H9 (cell line): ENCODE results near the gene STXBP5L. TPM values are rescaled to one million over a fixed set of nuclear protein-coding genes. Genes with fewer than 3 reads are reported as not detected.

Source experiments
- DNase-seq: peaks from one replicate; pipeline ENCODE4 v3.0.0-alpha.2; 2017
- H2AFZ ChIP-seq: one replicate; pipeline ENCODE4 v1.6.1; 2013; ENCODE audit warnings: mild to moderate bottlenecking, low read length, control low read depth, moderate library complexity
- H2AK5ac ChIP-seq: 2 replicates; pipeline ENCODE4 v1.6.1; 2013; ENCODE audit warnings: low read length, control low read depth, mixed read lengths; ENCODE audit not compliant: insufficient read length
- H2BK120ac ChIP-seq: one replicate; pipeline ENCODE4 v1.6.1; 2013; ENCODE audit warnings: low read depth, mild to moderate bottlenecking, low read length, control low read depth, inconsistent platforms; ENCODE audit not compliant: poor library complexity, severe bottlenecking
- H2BK12ac ChIP-seq: 2 replicates; pipeline ENCODE4 v1.6.1; 2013; ENCODE audit warnings: low read length, control low read depth, mixed read lengths, low read depth; ENCODE audit not compliant: insufficient read length
- H2BK15ac ChIP-seq: 2 replicates; pipeline ENCODE4 v1.6.1; 2013; ENCODE audit warnings: low read depth, low read length, control low read depth
- H2BK20ac ChIP-seq: one replicate; pipeline ENCODE4 v1.6.1; 2013; ENCODE audit warnings: low read depth, mild to moderate bottlenecking, low read length, control low read depth, inconsistent platforms; ENCODE audit not compliant: poor library complexity, severe bottlenecking
- H2BK5ac ChIP-seq: 2 replicates; pipeline ENCODE4 v1.6.1; 2013; ENCODE audit warnings: low read length, control low read depth, mixed read lengths; ENCODE audit not compliant: insufficient read length
- H3K14ac ChIP-seq: 2 replicates; pipeline ENCODE4 v1.6.1; 2013; ENCODE audit warnings: low read length, control low read depth; ENCODE audit not compliant: insufficient read depth
- H3K18ac ChIP-seq: 2 replicates; pipeline ENCODE4 v1.6.1; 2013; ENCODE audit warnings: low read depth, mild to moderate bottlenecking, mixed read lengths, low read length, control low read depth; ENCODE audit not compliant: insufficient read length
- H3K23ac ChIP-seq: 2 replicates; pipeline ENCODE4 v1.6.1; 2013; ENCODE audit warnings: low read length, control low read depth, mixed read lengths, low read depth; ENCODE audit not compliant: insufficient read length
- H3K23me2 ChIP-seq: 2 replicates; pipeline ENCODE4 v1.6.1; 2013; ENCODE audit warnings: low read depth, mild to moderate bottlenecking, mixed read lengths, low read length, control low read depth; ENCODE audit not compliant: insufficient read length, poor library complexity, severe bottlenecking
- H3K27ac ChIP-seq: 2 replicates; pipeline ENCODE4 v1.5.1; 2013; ENCODE audit warnings: low read length, control low read depth, mixed read lengths, low read depth; ENCODE audit not compliant: insufficient read length
- H3K27me3 ChIP-seq: 2 replicates; pipeline ENCODE4 v1.6.1; 2013; ENCODE audit warnings: low read length, control low read depth, inconsistent platforms; ENCODE audit not compliant: insufficient read depth
- H3K4ac ChIP-seq: 2 replicates; pipeline ENCODE4 v1.6.1; 2013; ENCODE audit warnings: low read depth, mild to moderate bottlenecking, control low read depth, inconsistent platforms, low read length, moderate library complexity
- H3K4me1 ChIP-seq: 2 replicates; pipeline ENCODE4 v1.6.1; 2013; ENCODE audit warnings: low read length, control low read depth, inconsistent platforms; ENCODE audit not compliant: insufficient read depth
- H3K4me2 ChIP-seq: 2 replicates; pipeline ENCODE4 v1.6.1; 2013; ENCODE audit warnings: low read length, control low read depth, mixed read lengths; ENCODE audit not compliant: insufficient read length, insufficient read depth
- H3K56ac ChIP-seq: 2 replicates; pipeline ENCODE4 v1.6.1; 2013; ENCODE audit warnings: low read depth, mild to moderate bottlenecking, mixed read lengths, low read length, control low read depth; ENCODE audit not compliant: insufficient read length
- H3K79me1 ChIP-seq: 2 replicates; pipeline ENCODE4 v1.6.1; 2013; ENCODE audit warnings: low read depth, mild to moderate bottlenecking, moderate library complexity, low read length, control low read depth, inconsistent platforms; ENCODE audit not compliant: insufficient read depth, poor library complexity, severe bottlenecking
- H3K79me2 ChIP-seq: 2 replicates; pipeline ENCODE4 v1.6.1; 2013; ENCODE audit warnings: low read length, control low read depth, inconsistent platforms; ENCODE audit not compliant: insufficient read depth
- H3K9ac ChIP-seq: 2 replicates; pipeline ENCODE4 v1.6.1; 2013; ENCODE audit warnings: low read length, control low read depth, mixed read lengths; ENCODE audit not compliant: insufficient read length; ENCODE audit errors: extremely low read depth
- H3K9me3 ChIP-seq: one replicate; pipeline ENCODE4 v1.6.1; 2013; ENCODE audit warnings: low read depth, low read length, inconsistent platforms; ENCODE audit not compliant: control insufficient read depth
- H3T11ph ChIP-seq: one replicate; pipeline ENCODE4 v1.6.1; 2013; ENCODE audit warnings: mild to moderate bottlenecking, low read length, control low read depth, inconsistent platforms
- H4K20me1 ChIP-seq: one replicate; pipeline ENCODE4 v1.6.1; 2013; ENCODE audit not compliant: control insufficient read depth, insufficient read length, insufficient read depth
- H4K5ac ChIP-seq: 2 replicates; pipeline ENCODE4 v1.6.1; 2013; ENCODE audit warnings: low read depth, mild to moderate bottlenecking, mixed read lengths, low read length, control low read depth; ENCODE audit not compliant: insufficient read length
- H4K8ac ChIP-seq: replicated peaks from 2 replicates; pipeline ENCODE4 v1.6.1; 2013; ENCODE audit warnings: low read length, control low read depth, mixed read lengths, low read depth; ENCODE audit not compliant: insufficient read length
- H4K91ac ChIP-seq: 2 replicates; pipeline ENCODE4 v1.6.1; 2013; ENCODE audit warnings: low read depth, mild to moderate bottlenecking, moderate library complexity, mixed read lengths, low read length, control low read depth; ENCODE audit not compliant: insufficient read length
- H3K27ac Mint-ChIP-seq, 3 experiments: 2 replicates in 2 of 3; 3 replicates in 1 of 3; pipeline ENCODE4 v1.8.0; 2020 to 2021; ENCODE audit warnings: mixed read lengths in 3 of 3, mild to moderate bottlenecking in 1 of 3, moderate library complexity in 1 of 3
- H3K27me3 Mint-ChIP-seq: 2 replicates; pipeline ENCODE4 v1.8.0; 2021; ENCODE audit warnings: low read depth, mild to moderate bottlenecking, moderate library complexity, mixed read lengths
- H3K36me3 Mint-ChIP-seq, 3 experiments: 2 replicates in 2 of 3; 3 replicates in 1 of 3; pipeline ENCODE4 v1.8.0; 2020 to 2021; ENCODE audit warnings: low read depth in 3 of 3, mixed read lengths in 3 of 3; ENCODE audit not compliant: insufficient read depth in 1 of 3
- H3K4me1 Mint-ChIP-seq, 2 experiments: 2 replicates each; pipeline ENCODE4 v1.8.0; 2020; ENCODE audit warnings: mixed read lengths in 2 of 2
- H3K4me3 Mint-ChIP-seq, 2 experiments: 2 replicates in 1 of 2; 3 replicates in 1 of 2; pipeline ENCODE4 v1.8.0; 2020 to 2021; ENCODE audit warnings: mild to moderate bottlenecking in 2 of 2, mixed read lengths in 2 of 2, moderate library complexity in 1 of 2
- H3K9me3 Mint-ChIP-seq, 2 experiments: 2 replicates in 1 of 2; 3 replicates in 1 of 2; pipeline ENCODE4 v1.8.0; 2020; ENCODE audit warnings: mild to moderate bottlenecking in 2 of 2, mixed read lengths in 2 of 2, moderate library complexity in 1 of 2
- CTCF ChIP-seq: fragments of 200-600 bp; sonication (generic); conservative IDR thresholded peaks from 3 replicates; pipeline ENCODE4 v1.8.0; 2021; ENCODE audit warnings: antibody characterized with exemption, mild to moderate bottlenecking
- WGBS: extraction: QIAGEN DNeasy Blood & Tissue Kit; methylation state at CpG from one replicate; pipeline ENCODE4 v1.1.7; 2013; ENCODE audit warnings: missing lambda C conversion rate, low lambda C conversion rate, mixed read lengths; ENCODE audit not compliant: insufficient read length; ENCODE audit errors: extremely low coverage; 5-methylcytosine and 5-hydroxymethylcytosine counted together
- total RNA-seq: library from RNA; stranded (reverse); gene quantifications from 2 replicates; pipeline ENCODE4 v1.2.1, GENCODE V29; 2021

Gene STXBP5L
- total RNA-seq, 1 experiment from 2014 or later, result 4.7 TPM

- Histone ChIP-seq H3K4ac (no peak overlapping the region), H3K27ac (no peak overlapping the region), H3K9me3 (no peaks in the 10 kb centered on the region), H3K56ac (no peak overlapping the region), H3K4me1 (no peaks in the 10 kb centered on the region), H3K14ac (no peak overlapping the region), H2BK120ac (no peak overlapping the region), H4K5ac (no peak overlapping the region), H2BK20ac (no peak overlapping the region), H3K23ac (no peak overlapping the region), H3K79me1 (no peaks in the 10 kb centered on the region), H3T11ph (no peak overlapping the region), H2AK5ac (no peak overlapping the region), H3K18ac (no peak overlapping the region), H4K91ac (no peak overlapping the region), H3K27me3 (no peaks in the 10 kb centered on the region), H2BK15ac (no peak overlapping the region), H4K8ac (no peak overlapping the region), H2BK12ac (no peak overlapping the region), H3K23me2 (peaks cover 12% of the 10 kb centered on the region), H2BK5ac (no peak overlapping the region), H4K20me1 (no peaks in the 10 kb centered on the region), H2AFZ (peak overlapping the region; percentile 90), H3K79me2 (no peaks in the 10 kb centered on the region), H3K9ac (peak overlapping the region; percentile 5), H3K4me2 (peak overlapping the region; percentile 96)
- WGBS, result no CpG with 5 or more reads among the region's 11 CpGs
- H3K36me3 Mint-ChIP-seq, result peaks cover 3 to 10% (median 8%) of the 10 kb centered on the region in 3 experiments; a peak in 5 of 7 replicates
- peak overlapping the region; percentile 77 to 84 for H3K4me3 Mint-ChIP-seq
- peaks cover 1% of the 10 kb centered on the region; the same call in 1 of the 2 replicates for H3K27me3 Mint-ChIP-seq
- DNase-seq, result no peak
- H3K27ac Mint-ChIP-seq, result peak overlapping the region in 1 of 3 experiments; percentile 72; a peak in 3 of 7 replicates
- TF ChIP-seq CTCF, result no peak
- peaks cover 4 to 8% of the 10 kb centered on the region in 2 experiments; a peak in 4 of 5 replicates for H3K9me3 Mint-ChIP-seq
- H3K4me1 Mint-ChIP-seq, result peaks cover 15 to 17% of the 10 kb centered on the region in 2 experiments
Observed at GRCh38 chr3:120907659-120908029, 361 bp upstream of the STXBP5L start.
